IMR-90 (cell line): ENCODE data around the gene TMEM86B. TPM values are rescaled to one million over a fixed set of nuclear protein-coding genes. Genes with fewer than 3 reads are reported as not detected.

Experiments
- ATAC-seq: fragments of 200-7000 bp; cut with Tn5 transposase; 2 replicates; pipeline ENCODE4 v1.9.1; 2020; ENCODE audit warnings: low read depth, mild to moderate bottlenecking, moderate library complexity
- BruUV-seq: library from RNA; stranded (reverse); fragments of 400-500 nt; replicated peaks from 2 replicates; lab custom pipeline; 2021; lab: Mats Ljungman, UMichigan
- CTCF ChIA-PET: fragments of 300-600 bp; formaldehyde crosslinking; extraction: SDS; loops from one replicate; lab custom pipeline; 2021; ENCODE audit warnings: antibody characterized with exemption; lab: Yijun Ruan, JAX
- POLR2A ChIA-PET: fragments of 300-600 bp; sonication (Branson Sonifier 250); formaldehyde crosslinking; loops from one replicate; lab custom pipeline; 2022; ENCODE audit warnings: antibody characterized with exemption; ENCODE audit not compliant: unreplicated experiment; lab: Charles Lee
- DNase-seq: peaks from one replicate; pipeline ENCODE4 v3.0.0; 2013
- H2AFZ ChIP-seq: replicated peaks from 2 replicates; pipeline ENCODE3; 2013; ENCODE audit warnings: low read length, mild to moderate bottlenecking; ENCODE audit not compliant: poor library complexity
- H2AK5ac ChIP-seq: 2 replicates; pipeline ENCODE4 v1.6.1; 2013; ENCODE audit warnings: low read depth, low read length, inconsistent platforms
- H2AK9ac ChIP-seq: replicated peaks from 2 replicates; pipeline ENCODE3; 2013; ENCODE audit warnings: mild to moderate bottlenecking, low read depth, low read length, moderate library complexity; ENCODE audit not compliant: poor library complexity
- H2BK120ac ChIP-seq: 2 replicates; pipeline ENCODE4 v1.6.1; 2013; ENCODE audit warnings: low read depth, low read length, inconsistent platforms
- H2BK15ac ChIP-seq: 3 replicates; pipeline ENCODE4 v1.6.1; 2013; ENCODE audit warnings: low read depth, low read length, inconsistent platforms
- H2BK20ac ChIP-seq: 2 replicates; pipeline ENCODE4 v1.6.1; 2013; ENCODE audit warnings: low read depth, mild to moderate bottlenecking, inconsistent platforms, low read length, moderate library complexity
- H2BK5ac ChIP-seq: 2 replicates; pipeline ENCODE4 v1.6.1; 2013; ENCODE audit warnings: mild to moderate bottlenecking, low read depth, low read length, inconsistent platforms; ENCODE audit not compliant: poor library complexity, severe bottlenecking
- H3K14ac ChIP-seq: replicated peaks from 2 replicates; pipeline ENCODE4 v1.6.1; 2013; ENCODE audit warnings: low read depth, low read length, inconsistent platforms
- H3K18ac ChIP-seq: 2 replicates; pipeline ENCODE4 v1.6.1; 2013; ENCODE audit warnings: low read depth, low read length, control low read depth
- H3K23ac ChIP-seq: 2 replicates; pipeline ENCODE4 v1.6.1; 2013; ENCODE audit warnings: low read depth, low read length, inconsistent platforms
- H3K27ac ChIP-seq: 2 replicates; pipeline ENCODE4 v1.5.1; 2013; ENCODE audit warnings: mild to moderate bottlenecking, control low read depth, low read length; ENCODE audit not compliant: insufficient read depth
- H3K27me3 ChIP-seq: 2 replicates; pipeline ENCODE4 v1.6.1; 2013; ENCODE audit warnings: low read length; ENCODE audit not compliant: control insufficient read depth, insufficient read depth
- H3K36me3 ChIP-seq: 2 replicates; pipeline ENCODE4 v1.6.1; 2013; ENCODE audit warnings: low read length, mixed read lengths; ENCODE audit not compliant: control insufficient read depth, insufficient read depth
- H3K4ac ChIP-seq: 2 replicates; pipeline ENCODE4 v1.6.1; 2013; ENCODE audit warnings: low read depth, low read length, inconsistent platforms
- H3K4me1 ChIP-seq: 2 replicates; pipeline ENCODE4 v1.6.1; 2013; ENCODE audit warnings: low read length, mixed read lengths; ENCODE audit not compliant: control insufficient read depth, insufficient read depth
- H3K4me2 ChIP-seq: 2 replicates; pipeline ENCODE4 v1.6.1; 2013; ENCODE audit warnings: low read depth, mild to moderate bottlenecking, control low read depth, low read length, moderate library complexity
- H3K4me3 ChIP-seq: 2 replicates; pipeline ENCODE4 v1.5.1; 2013; ENCODE audit warnings: low read depth, mild to moderate bottlenecking, control low read depth, low read length, moderate library complexity; ENCODE audit not compliant: insufficient read depth
- H3K56ac ChIP-seq: 2 replicates; pipeline ENCODE4 v1.6.1; 2013; ENCODE audit warnings: low read length, inconsistent platforms; ENCODE audit not compliant: insufficient read depth; ENCODE audit errors: extremely low read depth
- H3K79me1 ChIP-seq, 2 experiments: 2 replicates each; pipeline ENCODE4 v1.6.1; 2013; ENCODE audit warnings: low read length in 2 of 2, inconsistent platforms in 1 of 2, low read depth in 1 of 2
- H3K9ac ChIP-seq: 2 replicates; pipeline ENCODE4 v1.6.1; 2013; ENCODE audit warnings: low read depth, low read length, control low read depth
- H3K9me1 ChIP-seq: 2 replicates; pipeline ENCODE4 v1.6.1; 2013; ENCODE audit warnings: low read length, inconsistent platforms; ENCODE audit not compliant: insufficient read depth
- H3K9me3 ChIP-seq: 2 replicates; pipeline ENCODE4 v1.6.1; 2013; ENCODE audit warnings: low read length; ENCODE audit not compliant: control insufficient read depth, insufficient read depth
- H4K20me1 ChIP-seq: 2 replicates; pipeline ENCODE4 v1.6.1; 2013; ENCODE audit warnings: low read length, inconsistent platforms; ENCODE audit not compliant: insufficient read depth
- H4K5ac ChIP-seq: 2 replicates; pipeline ENCODE4 v1.6.1; 2013; ENCODE audit warnings: mild to moderate bottlenecking, low read depth, low read length, control low read depth
- H4K8ac ChIP-seq, 2 experiments: 2 replicates each; pipeline ENCODE4 v1.6.1; 2013; ENCODE audit warnings: low read depth in 2 of 2, low read length in 2 of 2, control low read depth in 1 of 2, inconsistent platforms in 1 of 2
- H4K91ac ChIP-seq: 2 replicates; pipeline ENCODE4 v1.6.1; 2013; ENCODE audit warnings: low read depth, low read length, inconsistent platforms; ENCODE audit not compliant: insufficient read depth
- BHLHE40 ChIP-seq: fragments of 150-350 bp; IDR thresholded peaks from 2 replicates; pipeline ENCODE4 v1.6.1; 2016; ENCODE audit warnings: mild to moderate bottlenecking, low read depth, low read length
- FOS ChIP-seq: fragments of 150-350 bp; IDR thresholded peaks from 2 replicates; pipeline ENCODE4 v1.6.1; 2016; ENCODE audit warnings: low read depth, low read length
- RFX5 ChIP-seq: IDR thresholded peaks from 2 replicates; pipeline ENCODE4 v1.8.0; 2012; ENCODE audit warnings: low read depth, mild to moderate bottlenecking, low read length, moderate library complexity
- WGBS, 2 experiments: methylation state at CpG; one replicate each; pipeline versions ENCODE4 v1.1.5 to v1.1.7; 2013; ENCODE audit warnings: missing lambda C conversion rate in 2 of 2; ENCODE audit not compliant: insufficient read length in 1 of 2; ENCODE audit errors: extremely low coverage in 2 of 2; 5-methylcytosine and 5-hydroxymethylcytosine counted together
- dilution Hi-C: fragments of 300-500 bp; cut with HindIII; formaldehyde crosslinking; loops from one replicate; pipeline ENCODE4 v1.14.3; 2018; ENCODE audit warnings: low sequenced_read_pairs; ENCODE audit not compliant: unreplicated experiment
- in situ Hi-C: fragments of 300-500 bp; cut with MboI; formaldehyde crosslinking; loops from 3 replicates; pipeline ENCODE4 v1.14.3; 2019; ENCODE audit warnings: low sequenced_read_pairs, inconsistent platforms, mixed read lengths
- intact Hi-C: fragments of 100-400 bp; cut with micrococcal nuclease; formaldehyde crosslinking; loops from 2 replicates; pipeline ENCODE4 v1.10.0; 2022
- polyA plus RNA-seq, 3 experiments: library from polyadenylated mRNA; depleted of rRNA; stranded (reverse); fragments of >200 nt; gene quantifications; 2 replicates each; pipeline ENCODE4 v1.2.3, GENCODE V29; 2012; ENCODE audit warnings: low replicate concordance in 1 of 3
- total RNA-seq: library from RNA; depleted of rRNA; stranded (reverse); fragments of >200 nt; gene quantifications from 2 replicates; pipeline ENCODE4 v1.2.3, GENCODE V29; 2012

Gene TMEM86B
- total and polyA plus RNA-seq, 2 of the 4 experiments (the other 2 are of a cell fraction) = 0.18 to 2.4 TPM

DNA sequence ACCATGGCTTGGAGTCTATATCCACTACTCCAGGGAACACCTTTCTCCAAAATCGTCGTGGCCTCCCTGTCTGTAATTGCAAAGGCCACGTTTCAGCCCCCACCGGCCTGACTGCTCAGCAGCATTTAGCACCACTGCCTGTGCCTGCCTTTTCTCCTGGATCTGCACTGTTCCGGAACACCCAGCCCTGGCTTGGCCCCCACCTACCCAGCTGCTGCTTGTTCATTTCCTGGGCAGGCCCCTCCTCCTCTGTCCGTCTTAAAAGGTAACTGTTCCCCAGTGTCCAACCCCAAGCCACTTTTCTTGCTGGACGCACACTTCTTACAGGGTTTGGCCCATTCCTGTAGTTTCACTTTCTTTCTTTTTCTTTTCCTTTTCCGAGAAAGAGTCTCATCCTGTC lies 39.9 kb downstream of the TMEM86B start:
- H3K9me3 ChIP-seq = no peaks in the 10 kb centered on the region
- dilution Hi-C loops = no loop called here
- no peak overlapping the region for H2AK5ac ChIP-seq
- no peak overlapping the region for H4K5ac ChIP-seq
- no peak overlapping the region for H2BK120ac ChIP-seq
- H2AFZ ChIP-seq = no peak overlapping the region
- H3K79me1 ChIP-seq = no peaks in the 10 kb centered on the region
- BruUV-seq = no TSS peak
- H3K14ac ChIP-seq = no peak overlapping the region
- no peak overlapping the region for H4K8ac ChIP-seq
- ATAC-seq (no peak), DNase-seq (no peak)
- H2BK15ac ChIP-seq = no peak overlapping the region
- TF ChIP-seq RFX5 (no peak), FOS (no peak), BHLHE40 (no peak)
- H2BK20ac ChIP-seq = no peak overlapping the region
- no peak overlapping the region for H3K4me2 ChIP-seq
- no peak overlapping the region for H3K56ac ChIP-seq
- H3K18ac ChIP-seq = no peak overlapping the region
- H3K36me3 ChIP-seq = no peaks in the 10 kb centered on the region
- peaks cover 3% of the 10 kb centered on the region; the same call in 1 of the 2 replicates for H3K9me1 ChIP-seq
- H3K27ac ChIP-seq = no peak overlapping the region
- H3K4ac ChIP-seq = no peak overlapping the region
- no peaks in the 10 kb centered on the region for H3K4me1 ChIP-seq
- peaks cover 12% of the 10 kb centered on the region for H3K27me3 ChIP-seq
- in situ Hi-C loops = no loop called here
- no peaks in the 10 kb centered on the region for H4K20me1 ChIP-seq
- POLR2A ChIA-PET = no interaction called here
- no peak overlapping the region for H3K4me3 ChIP-seq
- H2BK5ac ChIP-seq = no peak overlapping the region
- CTCF ChIA-PET = no interaction called here
- intact Hi-C loops = no loop called here
- H3K23ac ChIP-seq = no peak overlapping the region
- no peak overlapping the region for H4K91ac ChIP-seq
- H3K9ac ChIP-seq = no peak overlapping the region
- WGBS, 2 experiments = 86% methylated on average over 7 of the region's 8 CpGs; no CpG with 5 or more reads in 1 of the 2 experiments
- H2AK9ac ChIP-seq = no peak overlapping the region
